ENCODE measurements around the gene SASH1.
A peak's percentile ranks its signal among the peaks of the same experiment; 100 is the strongest.

DNA sequence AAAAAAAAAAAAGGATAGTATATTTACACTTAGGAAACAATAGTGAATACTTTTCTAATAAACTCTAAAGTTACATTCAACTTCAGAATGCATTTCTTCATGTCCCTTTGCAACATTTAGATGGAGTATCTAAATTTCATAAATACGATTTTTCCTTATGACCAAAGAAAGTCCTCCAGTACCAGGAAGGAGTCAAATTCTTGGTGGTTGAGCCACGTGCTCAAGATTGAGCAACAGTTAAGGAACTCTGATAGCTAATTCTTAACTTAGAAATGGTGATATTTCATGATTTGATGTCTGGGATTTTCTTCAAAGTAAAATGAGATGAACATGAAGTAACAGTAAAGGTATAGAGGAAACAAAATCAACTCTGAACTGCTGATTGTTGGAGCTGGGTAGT, 92.7 kb downstream of the SASH1 start:
- TF ChIP-seq, protein P1, sequence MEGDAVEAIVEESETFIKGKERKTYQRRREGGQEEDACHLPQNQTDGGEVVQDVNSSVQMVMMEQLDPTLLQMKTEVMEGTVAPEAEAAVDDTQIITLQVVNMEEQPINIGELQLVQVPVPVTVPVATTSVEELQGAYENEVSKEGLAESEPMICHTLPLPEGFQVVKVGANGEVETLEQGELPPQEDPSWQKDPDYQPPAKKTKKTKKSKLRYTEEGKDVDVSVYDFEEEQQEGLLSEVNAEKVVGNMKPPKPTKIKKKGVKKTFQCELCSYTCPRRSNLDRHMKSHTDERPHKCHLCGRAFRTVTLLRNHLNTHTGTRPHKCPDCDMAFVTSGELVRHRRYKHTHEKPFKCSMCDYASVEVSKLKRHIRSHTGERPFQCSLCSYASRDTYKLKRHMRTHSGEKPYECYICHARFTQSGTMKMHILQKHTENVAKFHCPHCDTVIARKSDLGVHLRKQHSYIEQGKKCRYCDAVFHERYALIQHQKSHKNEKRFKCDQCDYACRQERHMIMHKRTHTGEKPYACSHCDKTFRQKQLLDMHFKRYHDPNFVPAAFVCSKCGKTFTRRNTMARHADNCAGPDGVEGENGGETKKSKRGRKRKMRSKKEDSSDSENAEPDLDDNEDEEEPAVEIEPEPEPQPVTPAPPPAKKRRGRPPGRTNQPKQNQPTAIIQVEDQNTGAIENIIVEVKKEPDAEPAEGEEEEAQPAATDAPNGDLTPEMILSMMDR (IDR thresholded peaks at IDR 0.05), result no peak
- TF ChIP-seq EP300 (IDR thresholded peaks at IDR 0.05), result peak in 1 of 2 donors; percentile 26

All from tibial nerve (tissue), 4 donors.